SU-DHL-6 (cell line): ENCODE data around the gene ZNF423.

ENCODE experiments used
- H2AFZ ChIP-seq: fragments of 200-600 bp; sonication (generic); 2 replicates; pipeline ENCODE4 v1.6.1; 2014; ENCODE audit warnings: low read depth, mild to moderate bottlenecking, moderate library complexity, mixed read lengths, antibody characterized with exemption, low read length; ENCODE audit not compliant: severe bottlenecking
- H3F3A ChIP-seq: fragments of 200-600 bp; shearing (Covaris generic); 2 replicates; pipeline ENCODE4 v1.6.0; 2016; ENCODE audit warnings: antibody characterized with exemption, mild to moderate bottlenecking; ENCODE audit not compliant: insufficient read depth
- H3K27ac ChIP-seq: fragments of 200-600 bp; sonication (generic); 2 replicates; pipeline ENCODE4 v1.5.1; 2016; ENCODE audit warnings: low read depth, mild to moderate bottlenecking, low read length, moderate library complexity, mixed read lengths
- H3K27me3 ChIP-seq: fragments of 200-600 bp; sonication (generic), shearing (Covaris generic); 2 replicates; pipeline ENCODE4 v1.6.0; 2014; ENCODE audit warnings: mild to moderate bottlenecking, low read length
- H3K36me3 ChIP-seq: fragments of 200-600 bp; sonication (generic); 2 replicates; pipeline ENCODE4 v1.6.1; 2014; ENCODE audit warnings: mild to moderate bottlenecking, low read length, mixed read lengths
- H3K4me2 ChIP-seq: fragments of 300-600, 200-600 bp; shearing (Covaris generic), sonication (generic); 2 replicates; pipeline ENCODE4 v1.6.0; 2014; ENCODE audit warnings: low read length, low read depth, mild to moderate bottlenecking; ENCODE audit not compliant: poor library complexity, severe bottlenecking
- H3K4me3 ChIP-seq: fragments of 200-600 bp; sonication (generic); 2 replicates; pipeline ENCODE4 v1.5.1; 2014; ENCODE audit warnings: antibody characterized with exemption, low read length, mild to moderate bottlenecking, mixed read lengths; ENCODE audit not compliant: insufficient read depth, poor library complexity, severe bottlenecking
- H3K79me2 ChIP-seq: fragments of 200-600 bp; sonication (generic); 2 replicates; pipeline ENCODE4 v1.6.1; 2014; ENCODE audit warnings: mild to moderate bottlenecking, low read length, moderate library complexity; ENCODE audit not compliant: insufficient read depth
- H3K9ac ChIP-seq: fragments of 200-600 bp; sonication (generic); 2 replicates; pipeline ENCODE4 v1.7.0; 2014; ENCODE audit warnings: mild to moderate bottlenecking, low read length
- H3K9me2 ChIP-seq: fragments of 200-600 bp; sonication (generic); replicated peaks from 2 replicates; pipeline ENCODE4 v1.6.1; 2014; ENCODE audit warnings: low read length; ENCODE audit not compliant: insufficient read depth
- H3K9me3 ChIP-seq: fragments of 200-600 bp; sonication (generic); 2 replicates; pipeline ENCODE4 v1.6.1; 2014; ENCODE audit warnings: low read length, mixed read lengths; ENCODE audit not compliant: insufficient read depth
- H4K20me1 ChIP-seq: fragments of 200-600 bp; sonication (generic); 2 replicates; pipeline ENCODE4 v1.6.1; 2014; ENCODE audit warnings: low read depth, mild to moderate bottlenecking, antibody characterized with exemption, low read length, moderate library complexity, mixed read lengths
- EZH2phosphoT487 ChIP-seq: fragments of 200-600 bp; sonication (generic), shearing (Covaris generic); conservative IDR thresholded peaks from 2 replicates; pipeline ENCODE4 v1.6.1; 2018; ENCODE audit warnings: mild to moderate bottlenecking, antibody characterized with exemption, low read length, moderate library complexity, mixed read lengths
- TF ChIP-seq, protein P1 (sequence below): fragments of 200-600 bp; sonication (generic); IDR thresholded peaks from one replicate; pipeline ENCODE4 v1.5.1; 2017; ENCODE audit warnings: antibody characterized with exemption, mild to moderate bottlenecking, low read length, moderate library complexity; ENCODE audit not compliant: insufficient read depth, poor library complexity, severe bottlenecking

Gene ZNF423

GRCh38 chr16:49704586-49705155 is 151.2 kb downstream of the ZNF423 start:
- H3K4me3 ChIP-seq, result no peak overlapping the region
- no peaks in the 10 kb centered on the region for H3F3A ChIP-seq
- no peaks in the 10 kb centered on the region for H3K79me2 ChIP-seq
- H3K27me3 ChIP-seq, result no peaks in the 10 kb centered on the region
- no peaks in the 10 kb centered on the region for H4K20me1 ChIP-seq
- TF ChIP-seq EZH2phosphoT487, result no peak
- TF ChIP-seq, protein P1, sequence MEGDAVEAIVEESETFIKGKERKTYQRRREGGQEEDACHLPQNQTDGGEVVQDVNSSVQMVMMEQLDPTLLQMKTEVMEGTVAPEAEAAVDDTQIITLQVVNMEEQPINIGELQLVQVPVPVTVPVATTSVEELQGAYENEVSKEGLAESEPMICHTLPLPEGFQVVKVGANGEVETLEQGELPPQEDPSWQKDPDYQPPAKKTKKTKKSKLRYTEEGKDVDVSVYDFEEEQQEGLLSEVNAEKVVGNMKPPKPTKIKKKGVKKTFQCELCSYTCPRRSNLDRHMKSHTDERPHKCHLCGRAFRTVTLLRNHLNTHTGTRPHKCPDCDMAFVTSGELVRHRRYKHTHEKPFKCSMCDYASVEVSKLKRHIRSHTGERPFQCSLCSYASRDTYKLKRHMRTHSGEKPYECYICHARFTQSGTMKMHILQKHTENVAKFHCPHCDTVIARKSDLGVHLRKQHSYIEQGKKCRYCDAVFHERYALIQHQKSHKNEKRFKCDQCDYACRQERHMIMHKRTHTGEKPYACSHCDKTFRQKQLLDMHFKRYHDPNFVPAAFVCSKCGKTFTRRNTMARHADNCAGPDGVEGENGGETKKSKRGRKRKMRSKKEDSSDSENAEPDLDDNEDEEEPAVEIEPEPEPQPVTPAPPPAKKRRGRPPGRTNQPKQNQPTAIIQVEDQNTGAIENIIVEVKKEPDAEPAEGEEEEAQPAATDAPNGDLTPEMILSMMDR, result no peak
- H3K27ac ChIP-seq, result no peak overlapping the region
- no peak overlapping the region for H2AFZ ChIP-seq
- no peaks in the 10 kb centered on the region for H3K9me2 ChIP-seq
- H3K4me2 ChIP-seq, result no peak overlapping the region
- H3K9me3 ChIP-seq, result no peaks in the 10 kb centered on the region
- H3K9ac ChIP-seq, result no peak overlapping the region
- no peaks in the 10 kb centered on the region for H3K36me3 ChIP-seq

GRCh38 chr16:49703483-49703882 is 152.4 kb downstream of the ZNF423 start:
- no peak overlapping the region for H2AFZ ChIP-seq
- H3K36me3 ChIP-seq, result no peaks in the 10 kb centered on the region
- H3F3A ChIP-seq, result no peaks in the 10 kb centered on the region
- H3K4me3 ChIP-seq, result no peak overlapping the region
- TF ChIP-seq, protein P1, result no peak
- TF ChIP-seq EZH2phosphoT487, result no peak
- H3K27ac ChIP-seq, result no peak overlapping the region
- H3K79me2 ChIP-seq, result no peaks in the 10 kb centered on the region
- no peaks in the 10 kb centered on the region for H3K27me3 ChIP-seq
- H3K4me2 ChIP-seq, result no peak overlapping the region
- H3K9me3 ChIP-seq, result no peaks in the 10 kb centered on the region
- no peak overlapping the region for H3K9ac ChIP-seq
- H3K9me2 ChIP-seq, result no peaks in the 10 kb centered on the region
- H4K20me1 ChIP-seq, result no peaks in the 10 kb centered on the region

- H3K79me2 ChIP-seq, result no peaks in the 10 kb centered on the region
- H3K9ac ChIP-seq, result no peak overlapping the region
- H3K9me3 ChIP-seq, result no peaks in the 10 kb centered on the region
- no peak overlapping the region for H3K4me2 ChIP-seq
- no peak overlapping the region for H3K27ac ChIP-seq
- H2AFZ ChIP-seq, result no peak overlapping the region
- no peaks in the 10 kb centered on the region for H3K9me2 ChIP-seq
- no peaks in the 10 kb centered on the region for H3F3A ChIP-seq
- no peaks in the 10 kb centered on the region for H3K36me3 ChIP-seq
- H4K20me1 ChIP-seq, result no peaks in the 10 kb centered on the region
- no peak overlapping the region for H3K4me3 ChIP-seq
- H3K27me3 ChIP-seq, result no peaks in the 10 kb centered on the region
- TF ChIP-seq EZH2phosphoT487, result no peak
- TF ChIP-seq, protein P1, result no peak
Measured at GRCh38 chr16:49701789-49702494, 154.0 kb downstream of the ZNF423 start.
